Measurements from ENCODE around the gene DISC1. TPM values are rescaled to one million over a fixed set of nuclear protein-coding genes. Genes with fewer than 3 reads are reported as not detected.
"Not testable (repeated sequence)": the region's sequence is repeated elsewhere in the genome, so short reads cannot be mapped to it uniquely, and the experiment has no call there.

Gene DISC1
- total and polyA plus RNA-seq, 5 donors, result 2.3 to 7.4 (median 4.6) TPM

DNA sequence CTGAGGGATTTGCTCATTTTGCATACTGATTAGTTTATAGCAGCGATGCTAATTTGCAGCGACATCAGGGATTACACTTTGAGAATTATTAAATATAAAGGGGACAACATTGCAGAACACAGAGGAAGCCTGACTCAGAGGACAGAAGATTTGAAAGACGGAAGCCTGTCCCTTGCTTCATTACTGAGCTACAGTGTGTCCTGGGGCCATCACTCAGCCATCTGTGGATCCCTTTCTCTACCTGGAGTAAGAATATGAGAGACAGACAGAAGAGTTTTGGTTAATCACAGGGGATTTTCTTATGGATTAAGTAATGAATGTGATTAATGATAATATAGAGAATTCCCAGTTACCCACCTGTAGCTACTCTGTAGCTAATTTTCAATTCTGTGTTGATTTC is 134.7 kb downstream of the DISC1 start:
- no peaks in the 10 kb centered on the region for H3K27me3 ChIP-seq (ENCODE audit: control insufficient read depth, insufficient read depth)
- H3K4me1 ChIP-seq (ENCODE audit: control insufficient read depth, insufficient read depth, low read length), result no peaks in the 10 kb centered on the region
- no peak overlapping the region for H3K27ac ChIP-seq (ENCODE audit: low read length)
- DNase-seq (no peak), ATAC-seq (no peak)
- no peaks in the 10 kb centered on the region for H3K9me3 ChIP-seq (ENCODE audit: control insufficient read depth, low read length)
- intact Hi-C loops (cut with DNase I), result no loop called here
- H3K4me3 ChIP-seq (ENCODE audit: low read length), result no peak overlapping the region
- 95% methylated on average over 3 of the region's 3 CpGs for WGBS

DNA sequence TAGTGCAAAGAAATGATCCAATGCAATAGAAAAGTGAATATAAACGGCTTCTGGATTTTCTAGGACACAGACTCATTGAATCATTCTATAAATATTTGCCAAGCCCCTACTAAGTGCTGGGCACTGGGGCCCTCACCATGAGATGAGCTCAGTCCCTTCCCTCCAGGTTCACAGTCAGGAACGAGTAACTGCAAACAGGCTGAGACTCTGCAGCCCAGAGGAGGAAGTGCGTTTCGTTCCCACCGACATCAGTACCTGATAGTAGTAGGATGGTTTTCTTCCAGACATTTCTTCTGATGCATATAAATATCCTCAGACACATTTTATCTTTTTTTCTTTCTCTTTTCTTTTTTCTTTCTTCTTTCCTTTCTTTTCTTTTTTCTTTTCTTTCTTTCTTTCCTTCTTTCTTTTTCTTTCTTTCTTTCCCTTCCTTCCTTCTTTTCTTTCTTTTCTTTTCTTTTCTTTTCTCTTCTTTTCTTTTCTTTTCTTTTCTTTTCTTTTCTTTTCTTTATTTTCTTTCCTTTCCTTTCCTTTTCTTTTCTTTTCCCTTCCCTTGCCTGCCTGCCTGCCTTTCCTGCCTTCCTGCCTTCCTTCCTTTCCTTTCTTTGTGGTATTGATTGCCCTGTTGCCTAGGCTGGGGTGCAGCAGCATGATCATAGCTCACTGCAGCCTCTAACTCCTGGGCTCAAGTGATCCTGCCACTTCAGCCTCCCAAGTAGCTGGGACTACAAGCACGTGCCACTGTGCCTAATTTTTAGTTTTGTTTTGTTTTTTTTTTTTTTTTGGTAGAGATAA is 135.4 kb downstream of the DISC1 start:
- 86% methylated on average over 6 of the region's 6 CpGs for WGBS
- H3K4me3 ChIP-seq (ENCODE audit: low read length), result no peak overlapping the region
- no peaks in the 10 kb centered on the region for H3K4me1 ChIP-seq (ENCODE audit: control insufficient read depth, insufficient read depth, low read length)
- H3K27ac ChIP-seq (ENCODE audit: low read length), result no peak overlapping the region
- no peak for DNase-seq
- no peak for ATAC-seq
- no peaks in the 10 kb centered on the region for H3K9me3 ChIP-seq (ENCODE audit: control insufficient read depth, low read length)
- no peaks in the 10 kb centered on the region for H3K27me3 ChIP-seq (ENCODE audit: control insufficient read depth, insufficient read depth)
- intact Hi-C loops (cut with DNase I), result no loop called here

GRCh38 chr1:231763456-231763855 is 136.9 kb downstream of the DISC1 start:
- no peaks in the 10 kb centered on the region for H3K9me3 ChIP-seq (ENCODE audit: control insufficient read depth, low read length)
- no peak for DNase-seq
- H3K27ac ChIP-seq (ENCODE audit: low read length), result no peak overlapping the region
- ATAC-seq, result no peak
- H3K4me1 ChIP-seq (ENCODE audit: control insufficient read depth, insufficient read depth, low read length), result no peaks in the 10 kb centered on the region
- H3K4me3 ChIP-seq (ENCODE audit: low read length), result no peak overlapping the region
- H3K27me3 ChIP-seq (ENCODE audit: control insufficient read depth, insufficient read depth), result no peaks in the 10 kb centered on the region
- WGBS, result 87% methylated on average over 2 of the region's 2 CpGs
- intact Hi-C loops (cut with DNase I), result no loop called here

- H3K9me3 ChIP-seq (ENCODE audit: control insufficient read depth, low read length); ATAC-seq; H3K27ac ChIP-seq (ENCODE audit: low read length); DNase-seq; H3K4me3 ChIP-seq (ENCODE audit: low read length); intact Hi-C loops (cut with DNase I); H3K4me1 ChIP-seq (ENCODE audit: control insufficient read depth, insufficient read depth, low read length); H3K27me3 ChIP-seq (ENCODE audit: control insufficient read depth, insufficient read depth): not testable (repeated sequence)
- WGBS, result 96% methylated on average over 7 of the region's 7 CpGs
Measured at GRCh38 chr1:231765825-231766224, 139.2 kb downstream of the DISC1 start.

DNA sequence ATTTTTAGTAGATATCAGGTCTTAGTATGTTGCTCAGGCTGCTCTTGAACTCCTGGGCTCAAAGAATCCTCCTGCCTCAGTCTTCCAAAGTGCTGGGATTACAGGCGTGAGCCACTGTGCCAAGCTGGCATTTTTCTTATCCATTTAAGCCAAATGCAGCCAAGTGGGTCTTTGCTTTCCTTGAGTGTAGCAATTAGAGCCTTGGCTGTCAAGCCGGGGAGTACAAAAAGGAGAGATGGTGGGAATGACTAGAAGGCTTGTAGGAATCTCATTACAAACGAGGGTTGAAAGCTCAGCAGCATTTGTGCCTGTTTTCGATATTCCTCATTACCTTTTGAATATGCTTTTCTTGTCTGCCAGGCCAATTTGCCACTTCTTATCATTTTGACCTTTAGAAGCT is 140.9 kb downstream of the DISC1 start:
- no peak for ATAC-seq
- intact Hi-C loops (cut with DNase I), result no loop called here

DNA sequence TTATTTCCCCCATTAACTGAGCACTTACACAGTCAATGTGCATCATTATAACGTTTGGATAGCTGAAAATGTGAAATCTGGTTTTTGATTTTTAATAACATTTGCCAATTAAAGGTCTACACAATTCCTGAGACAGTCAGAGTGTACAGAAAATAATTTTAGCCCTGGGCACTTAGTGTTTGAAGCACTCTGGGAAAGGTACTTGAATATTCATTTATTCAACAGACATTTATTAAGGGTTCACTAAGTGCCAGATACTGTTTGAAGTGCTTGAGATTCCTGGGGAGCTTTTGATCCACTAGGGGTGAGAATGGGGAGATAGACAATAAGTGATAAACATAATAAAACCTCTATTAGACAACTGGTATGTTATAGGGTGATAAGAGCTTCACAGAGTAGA is 141.8 kb downstream of the DISC1 start:
- H3K4me3 ChIP-seq (ENCODE audit: low read length), result no peak overlapping the region
- no peak overlapping the region for H3K27ac ChIP-seq (ENCODE audit: low read length)
- DNase-seq (no peak), ATAC-seq (no peak)
- no peaks in the 10 kb centered on the region for H3K4me1 ChIP-seq (ENCODE audit: control insufficient read depth, insufficient read depth, low read length)
- WGBS, result 85% methylated on average over 1 of the region's 1 CpG
- H3K27me3 ChIP-seq (ENCODE audit: control insufficient read depth, insufficient read depth), result no peaks in the 10 kb centered on the region
- H3K9me3 ChIP-seq (ENCODE audit: control insufficient read depth, low read length), result no peaks in the 10 kb centered on the region
- intact Hi-C loops (cut with DNase I), result no loop called here

More for the DNA sequence above, 140.9 kb downstream of the DISC1 start:
- Histone ChIP-seq H3K27ac (ENCODE audit: low read length) (no peak overlapping the region), H3K4me1 (ENCODE audit: control insufficient read depth, insufficient read depth, low read length) (no peaks in the 10 kb centered on the region), H3K9me3 (ENCODE audit: control insufficient read depth, low read length) (no peaks in the 10 kb centered on the region), H3K4me3 (ENCODE audit: low read length) (no peak overlapping the region), H3K27me3 (ENCODE audit: control insufficient read depth, insufficient read depth) (no peaks in the 10 kb centered on the region)
- WGBS, result 82% methylated on average over 4 of the region's 4 CpGs
- DNase-seq, result no peak

DNA sequence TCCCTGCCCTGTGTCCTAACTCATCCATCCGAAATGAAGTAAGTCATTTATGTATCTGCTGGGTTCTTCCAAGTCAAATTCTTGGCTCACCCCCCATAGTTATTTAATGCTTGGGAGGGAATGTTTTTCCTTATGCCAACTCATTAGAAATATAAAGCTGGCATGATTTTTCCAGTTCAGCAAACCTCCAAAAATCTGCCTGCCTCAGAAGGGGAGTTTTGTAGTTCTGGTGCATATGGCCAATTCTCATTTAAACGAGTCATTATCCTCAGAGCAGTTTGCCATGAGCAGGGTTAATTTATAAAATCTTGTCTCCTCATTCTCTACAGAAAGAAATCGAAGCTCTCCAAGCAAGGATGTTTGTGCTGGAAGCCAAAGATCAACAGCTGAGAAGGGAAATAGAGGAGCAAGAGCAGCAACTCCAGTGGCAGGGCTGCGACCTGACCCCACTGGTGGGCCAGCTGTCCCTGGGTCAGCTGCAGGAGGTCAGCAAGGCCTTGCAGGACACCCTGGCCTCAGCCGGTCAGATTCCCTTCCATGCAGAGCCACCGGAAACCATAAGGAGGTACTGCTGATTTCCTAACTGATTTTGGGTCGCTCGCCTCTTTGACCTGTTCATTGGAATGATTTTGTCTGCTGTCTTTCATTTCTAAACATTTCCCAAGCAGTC is 144.1 kb downstream of the DISC1 start:
- Histone ChIP-seq H3K27ac (ENCODE audit: low read length) (no peak overlapping the region), H3K9me3 (ENCODE audit: control insufficient read depth, low read length) (no peaks in the 10 kb centered on the region), H3K4me3 (ENCODE audit: low read length) (no peak overlapping the region), H3K27me3 (ENCODE audit: control insufficient read depth, insufficient read depth) (no peaks in the 10 kb centered on the region), H3K4me1 (ENCODE audit: control insufficient read depth, insufficient read depth, low read length) (no peaks in the 10 kb centered on the region)
- intact Hi-C loops (cut with DNase I), result no loop called here
- no peak for DNase-seq
- no peak for ATAC-seq
- 80% methylated on average over 8 of the region's 8 CpGs for WGBS

DNA sequence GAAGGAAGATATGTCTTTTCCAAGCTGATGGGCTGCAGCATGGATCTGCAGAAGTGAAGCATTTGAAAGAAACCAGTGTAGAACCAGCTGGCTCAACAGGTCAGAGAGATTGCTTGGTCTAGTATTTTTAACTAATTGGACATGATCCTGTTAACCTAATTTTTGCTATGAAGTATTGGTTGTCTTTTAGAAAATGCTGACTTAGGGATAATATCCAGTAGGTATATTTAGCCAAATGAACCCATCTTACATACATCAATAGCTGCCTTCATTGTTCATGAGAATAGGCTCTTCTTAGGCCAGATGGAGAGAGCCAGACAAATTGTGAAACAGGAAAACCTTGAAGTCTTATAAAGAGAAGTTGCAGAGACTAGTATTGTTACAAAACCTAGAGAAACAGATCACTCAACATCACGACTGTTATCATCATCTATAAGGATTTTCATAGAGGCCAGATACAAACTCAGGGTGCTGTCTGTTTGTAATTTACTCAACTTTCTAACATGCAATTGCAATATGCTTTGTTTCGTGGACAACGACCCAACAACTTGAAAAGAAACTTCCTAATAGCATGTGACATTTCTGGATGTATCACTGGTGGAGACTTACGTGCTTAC is 148.2 kb downstream of the DISC1 start:
- Histone ChIP-seq H3K9me3 (ENCODE audit: control insufficient read depth, low read length) (no peaks in the 10 kb centered on the region), H3K4me3 (ENCODE audit: low read length) (no peak overlapping the region), H3K27ac (ENCODE audit: low read length) (no peak overlapping the region), H3K4me1 (ENCODE audit: control insufficient read depth, insufficient read depth, low read length) (peaks cover 10% of the 10 kb centered on the region), H3K27me3 (ENCODE audit: control insufficient read depth, insufficient read depth) (no peaks in the 10 kb centered on the region)
- DNase-seq (no peak), ATAC-seq (no peak)
- 89% methylated on average over 4 of the region's 4 CpGs for WGBS
- intact Hi-C loops (cut with DNase I), result no loop called here

DNA sequence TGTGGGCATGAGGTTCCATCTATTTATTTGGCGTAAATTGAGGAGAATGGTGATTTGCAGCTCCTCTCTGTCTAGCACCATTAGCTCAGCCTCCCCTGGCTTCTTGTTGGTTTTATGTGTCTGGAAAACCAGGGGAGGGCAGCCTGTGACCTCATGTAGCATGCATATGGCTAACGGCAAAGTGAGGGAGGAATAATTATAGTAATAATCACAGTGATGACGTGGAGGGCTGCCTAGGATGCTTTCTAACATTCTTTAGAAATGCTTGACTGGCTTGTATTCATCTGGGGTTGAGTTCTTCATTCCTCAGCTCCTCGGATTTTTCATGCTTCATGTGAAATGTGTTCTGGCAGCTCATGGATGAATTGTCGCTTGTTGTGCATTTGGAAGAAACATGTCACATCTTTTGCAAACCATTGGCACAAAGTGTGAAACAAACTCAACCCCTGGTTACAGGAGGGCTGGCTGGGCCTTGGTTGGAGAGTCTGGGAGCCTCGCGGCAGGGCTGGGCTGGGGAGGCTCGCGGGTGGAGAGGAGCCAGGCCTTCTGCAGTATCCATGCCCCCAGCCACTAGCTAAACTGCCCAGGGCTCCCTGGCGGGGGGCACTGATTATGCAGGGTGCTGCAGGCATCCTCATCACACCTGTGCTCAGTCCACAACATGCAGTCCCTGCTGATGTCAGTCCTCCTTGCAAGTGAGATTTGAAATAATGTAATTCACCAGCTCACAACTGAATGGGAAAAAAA is 149.6 kb downstream of the DISC1 start:
- peaks cover 10% of the 10 kb centered on the region for H3K4me1 ChIP-seq (ENCODE audit: control insufficient read depth, insufficient read depth, low read length)
- no peak overlapping the region for H3K27ac ChIP-seq (ENCODE audit: low read length)
- H3K4me3 ChIP-seq (ENCODE audit: low read length), result no peak overlapping the region
- DNase-seq (peak in 1 of 3 donors; percentile 59), ATAC-seq (peak in 1 of 2 donors; percentile 28)
- 73% methylated on average over 10 of the region's 10 CpGs for WGBS
- H3K27me3 ChIP-seq (ENCODE audit: control insufficient read depth, insufficient read depth), result no peaks in the 10 kb centered on the region
- intact Hi-C loops (cut with DNase I), result no loop called here
- no peaks in the 10 kb centered on the region for H3K9me3 ChIP-seq (ENCODE audit: control insufficient read depth, low read length)

DNA sequence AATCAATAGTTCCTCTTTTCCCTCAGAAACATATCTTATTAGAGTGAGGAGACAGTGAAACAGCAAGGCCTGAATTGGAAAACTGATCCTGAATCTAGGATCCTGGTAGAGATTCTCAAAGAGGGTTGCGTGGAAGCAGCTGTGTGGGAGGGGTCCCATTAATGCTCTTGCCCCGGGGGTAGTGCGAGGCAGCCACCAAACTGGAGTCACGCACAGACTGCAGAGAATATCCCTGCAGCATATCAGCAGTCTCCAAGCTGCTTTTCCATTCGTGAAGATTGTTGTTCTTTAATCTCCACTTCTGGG is 150.1 kb downstream of the DISC1 start:
- 73% methylated on average over 5 of the region's 5 CpGs for WGBS
- Histone ChIP-seq H3K27me3 (ENCODE audit: control insufficient read depth, insufficient read depth) (no peaks in the 10 kb centered on the region), H3K4me3 (ENCODE audit: low read length) (no peak overlapping the region), H3K4me1 (ENCODE audit: control insufficient read depth, insufficient read depth, low read length) (peaks cover 10% of the 10 kb centered on the region), H3K9me3 (ENCODE audit: control insufficient read depth, low read length) (no peaks in the 10 kb centered on the region), H3K27ac (ENCODE audit: low read length) (no peak overlapping the region)
- DNase-seq, result no peak
- no peak for ATAC-seq
- intact Hi-C loops (cut with DNase I), result no loop called here

Measured in right cardiac atrium (tissue), 5 donors.